NCI-H748 (cell line): ENCODE results near the gene ARSK.

ENCODE experiments used
- DNase-seq: peaks from one replicate; lab custom pipeline; 2025; ENCODE audit not compliant: unreplicated experiment; lab: John Stamatoyannopoulos, UW

The ARSK gene

GRCh38 chr5:95563367-95563766 lies 8.5 kb downstream of the ARSK start:
- no peak for DNase-seq

GRCh38 chr5:95564450-95564849 lies 9.5 kb downstream of the ARSK start:
- DNase-seq, result no peak

- no peak for DNase-seq
These were observed 10.5 kb downstream of the ARSK start for GRCh38 chr5:95565280-95565920.

- DNase-seq, result no peak
These were observed 17.1 kb downstream of the ARSK start for GRCh38 chr5:95572016-95572415.

- DNase-seq, result no peak
These were observed 26.7 kb downstream of the ARSK start for GRCh38 chr5:95581576-95581975.

- DNase-seq, result no peak
These were observed 29.1 kb downstream of the ARSK start for GRCh38 chr5:95583992-95584391.

- DNase-seq, result no peak
These were observed 36.0 kb downstream of the ARSK start for GRCh38 chr5:95590880-95591279.

GRCh38 chr5:95591490-95591901 lies 36.6 kb downstream of the ARSK start:
- DNase-seq, result no peak

- DNase-seq, result peak; percentile 21
These were observed 40.5 kb downstream of the ARSK start for GRCh38 chr5:95595289-95595931.

- DNase-seq, result no peak
These were observed 44.4 kb downstream of the ARSK start for GRCh38 chr5:95599252-95599651.

GRCh38 chr5:95600557-95600956 lies 45.7 kb downstream of the ARSK start:
- DNase-seq, result no peak

GRCh38 chr5:95605786-95606185 lies 50.9 kb downstream of the ARSK start:
- DNase-seq, result no peak

GRCh38 chr5:95606419-95606818 lies 51.5 kb downstream of the ARSK start:
- no peak for DNase-seq

- no peak for DNase-seq
These were observed 54.8 kb downstream of the ARSK start for GRCh38 chr5:95609711-95610110.

GRCh38 chr5:95610546-95610945 lies 55.6 kb downstream of the ARSK start:
- DNase-seq, result no peak

GRCh38 chr5:95611396-95611795 lies 56.5 kb downstream of the ARSK start:
- no peak for DNase-seq

- DNase-seq, result no peak
These were observed 58.6 kb downstream of the ARSK start for GRCh38 chr5:95613514-95613913.

- no peak for DNase-seq
These were observed 60.2 kb downstream of the ARSK start for GRCh38 chr5:95615164-95615467.

GRCh38 chr5:95617057-95617456 lies 62.2 kb downstream of the ARSK start:
- DNase-seq, result no peak

- DNase-seq, result no peak
These were observed 64.2 kb downstream of the ARSK start for GRCh38 chr5:95619096-95619495.

GRCh38 chr5:95619514-95620029 lies 64.7 kb downstream of the ARSK start:
- DNase-seq, result no peak

- peak; percentile 78 for DNase-seq
These were observed 65.3 kb downstream of the ARSK start, which contains the start of gene GPR150 for GRCh38 chr5:95620030-95620869. Gene GPR150, plus strand, starts transcription at chr5:95620087. Its CDS starts 189 bp downstream, at chr5:95620276.
